Cardiac fibroblast (primary cell): ENCODE measurements around the gene ZNF775.

Experiments used
- DNase-seq, 2 donors: peaks; one replicate each; pipeline versions ENCODE4 v3.0.0 to v3.0.0-alpha.2; 2010; ENCODE audit warnings: low read depth in 2 of 2
- H3K4me3 ChIP-seq, 2 donors: replicated peaks in 1 of 2; 1 replicate in 1 of 2; 2 replicates in 1 of 2; pipeline ENCODE4 v1.5.1; 2011; ENCODE audit warnings: low read depth in 2 of 2, low read length in 2 of 2, mild to moderate bottlenecking in 2 of 2, moderate library complexity in 1 of 2
- TF ChIP-seq, protein P1 (sequence below): IDR thresholded peaks from one replicate; pipeline ENCODE4 v1.5.1; 2011; ENCODE audit warnings: low read depth, mild to moderate bottlenecking, low read length, inconsistent platforms

Gene ZNF775

DNA sequence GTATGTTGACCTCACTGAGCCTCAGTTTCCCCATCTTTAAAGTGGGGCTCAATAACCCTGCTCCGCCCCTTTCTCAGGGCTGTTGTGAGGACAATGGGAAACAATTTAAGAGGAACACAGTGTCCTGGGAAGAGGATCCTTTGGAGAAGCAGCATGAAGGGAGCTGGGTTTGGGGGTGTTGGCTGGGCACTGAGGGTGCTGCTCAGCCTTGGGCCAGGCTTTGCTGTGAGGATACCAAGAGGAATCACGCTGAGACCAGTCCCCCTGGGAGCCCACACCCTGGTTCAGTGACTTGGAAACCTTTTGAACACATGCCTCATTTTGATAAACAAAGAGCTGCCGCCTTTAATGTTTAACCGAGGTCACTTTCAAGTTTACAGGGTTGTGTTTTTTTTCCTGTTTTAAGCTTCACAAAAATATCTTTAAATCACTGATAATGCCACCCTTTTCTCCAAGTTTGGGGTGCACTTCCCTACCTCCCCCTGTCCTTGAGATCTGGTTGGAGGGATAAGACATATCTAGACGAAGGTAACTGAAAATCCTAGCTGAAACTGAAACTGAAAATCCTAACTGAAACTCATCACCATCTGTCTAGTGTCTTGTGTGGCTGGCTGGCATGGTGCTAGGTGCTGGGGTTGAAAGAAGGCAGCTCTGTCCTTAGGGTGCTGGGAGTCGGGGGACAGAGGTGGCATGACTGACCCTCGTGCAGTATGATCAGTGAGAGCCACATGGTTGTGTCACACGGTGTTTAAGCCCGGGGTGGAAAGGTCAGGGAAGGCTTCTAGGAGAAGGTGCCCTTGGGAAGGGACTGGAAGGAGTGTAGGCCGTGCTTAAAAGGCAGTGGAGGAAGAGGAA lies 27.7 kb downstream of the ZNF775 start:
- DNase-seq = no peak
- no peak overlapping the region for H3K4me3 ChIP-seq
- TF ChIP-seq, protein P1, sequence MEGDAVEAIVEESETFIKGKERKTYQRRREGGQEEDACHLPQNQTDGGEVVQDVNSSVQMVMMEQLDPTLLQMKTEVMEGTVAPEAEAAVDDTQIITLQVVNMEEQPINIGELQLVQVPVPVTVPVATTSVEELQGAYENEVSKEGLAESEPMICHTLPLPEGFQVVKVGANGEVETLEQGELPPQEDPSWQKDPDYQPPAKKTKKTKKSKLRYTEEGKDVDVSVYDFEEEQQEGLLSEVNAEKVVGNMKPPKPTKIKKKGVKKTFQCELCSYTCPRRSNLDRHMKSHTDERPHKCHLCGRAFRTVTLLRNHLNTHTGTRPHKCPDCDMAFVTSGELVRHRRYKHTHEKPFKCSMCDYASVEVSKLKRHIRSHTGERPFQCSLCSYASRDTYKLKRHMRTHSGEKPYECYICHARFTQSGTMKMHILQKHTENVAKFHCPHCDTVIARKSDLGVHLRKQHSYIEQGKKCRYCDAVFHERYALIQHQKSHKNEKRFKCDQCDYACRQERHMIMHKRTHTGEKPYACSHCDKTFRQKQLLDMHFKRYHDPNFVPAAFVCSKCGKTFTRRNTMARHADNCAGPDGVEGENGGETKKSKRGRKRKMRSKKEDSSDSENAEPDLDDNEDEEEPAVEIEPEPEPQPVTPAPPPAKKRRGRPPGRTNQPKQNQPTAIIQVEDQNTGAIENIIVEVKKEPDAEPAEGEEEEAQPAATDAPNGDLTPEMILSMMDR = no peak

DNA sequence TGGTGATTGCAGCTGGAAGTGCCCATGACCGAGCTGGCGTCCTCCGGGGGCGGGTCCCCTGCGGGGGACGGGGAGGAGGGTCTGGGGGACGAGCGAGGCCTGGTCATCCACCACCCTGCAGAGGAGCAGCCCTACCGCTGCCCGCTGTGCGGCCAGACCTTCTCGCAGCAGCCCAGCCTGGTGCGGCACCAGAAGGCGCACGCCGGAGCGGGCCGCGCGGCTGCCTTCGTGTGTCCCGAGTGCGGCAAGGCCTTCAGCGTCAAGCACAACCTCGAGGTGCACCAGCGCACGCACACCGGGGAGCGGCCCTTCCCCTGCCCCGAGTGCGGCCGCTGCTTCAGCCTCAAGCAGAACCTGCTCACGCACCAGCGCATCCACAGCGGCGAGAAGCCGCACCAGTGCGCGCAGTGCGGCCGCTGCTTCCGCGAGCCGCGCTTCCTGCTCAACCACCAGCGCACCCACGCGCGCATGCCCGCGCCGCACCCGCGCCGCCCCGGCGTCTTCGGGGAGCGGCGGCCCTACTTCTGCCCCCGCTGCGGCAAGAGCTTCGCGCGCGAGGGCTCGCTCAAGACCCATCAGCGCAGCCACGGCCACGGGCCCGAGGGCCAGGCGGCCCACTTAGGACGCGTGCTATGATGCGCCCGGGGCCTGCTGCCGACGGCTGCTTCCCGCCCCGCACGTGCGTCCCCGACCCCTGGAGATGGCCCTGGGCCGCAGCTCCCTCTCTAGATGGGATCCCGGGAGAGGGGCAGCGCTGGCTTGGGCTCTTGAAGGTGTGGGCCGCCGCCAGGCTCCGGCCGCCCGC lies 28.7 kb downstream of the ZNF775 start:
- no peak overlapping the region for H3K4me3 ChIP-seq
- no peak for DNase-seq
- TF ChIP-seq, protein P1 = no peak

DNA sequence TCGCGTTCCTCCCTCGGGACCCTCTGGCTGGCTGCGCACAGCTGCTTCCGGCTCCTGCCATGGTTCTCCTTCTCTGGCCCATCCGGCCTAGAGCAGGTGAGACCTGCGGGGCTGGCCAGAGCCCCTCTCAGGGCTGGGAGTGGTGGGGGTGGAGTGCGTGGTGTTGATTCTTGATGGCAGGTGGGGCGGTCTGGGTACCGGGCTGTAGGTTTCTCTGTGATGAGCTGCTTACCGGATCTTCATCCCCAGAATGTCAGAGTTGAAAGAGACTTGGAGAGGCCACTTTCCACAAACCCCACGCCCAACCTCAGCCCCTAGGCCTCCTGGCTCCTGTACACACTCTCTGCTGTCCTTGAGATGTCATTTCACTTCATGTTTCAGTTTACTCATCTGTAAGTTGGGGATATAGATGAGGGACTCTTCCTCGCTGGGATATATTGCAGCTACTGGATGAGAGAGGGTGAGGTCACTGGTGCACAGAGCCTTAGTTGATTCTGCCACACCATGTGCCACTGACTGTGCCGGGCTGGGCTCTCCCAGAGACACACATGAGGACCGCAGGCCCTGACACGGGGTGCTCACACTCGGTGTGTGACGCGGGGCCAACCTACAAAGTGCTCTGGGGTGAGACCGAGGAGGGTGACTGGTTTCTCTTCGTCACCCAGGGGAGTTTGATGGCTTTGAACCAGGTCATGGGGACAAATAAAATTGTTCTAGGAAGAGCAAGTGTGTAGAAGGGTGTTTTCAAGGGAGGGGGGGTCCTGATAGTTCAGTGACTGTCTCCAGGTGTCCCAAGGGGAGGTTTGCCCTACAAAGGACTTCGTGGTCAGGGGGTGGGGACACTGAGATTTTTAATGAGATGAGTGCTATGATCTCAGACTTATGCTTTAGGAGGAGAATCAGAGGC lies 29.5 kb downstream of the ZNF775 start:
- DNase-seq = no peak
- H3K4me3 ChIP-seq = no peak overlapping the region
- TF ChIP-seq, protein P1 = no peak

DNA sequence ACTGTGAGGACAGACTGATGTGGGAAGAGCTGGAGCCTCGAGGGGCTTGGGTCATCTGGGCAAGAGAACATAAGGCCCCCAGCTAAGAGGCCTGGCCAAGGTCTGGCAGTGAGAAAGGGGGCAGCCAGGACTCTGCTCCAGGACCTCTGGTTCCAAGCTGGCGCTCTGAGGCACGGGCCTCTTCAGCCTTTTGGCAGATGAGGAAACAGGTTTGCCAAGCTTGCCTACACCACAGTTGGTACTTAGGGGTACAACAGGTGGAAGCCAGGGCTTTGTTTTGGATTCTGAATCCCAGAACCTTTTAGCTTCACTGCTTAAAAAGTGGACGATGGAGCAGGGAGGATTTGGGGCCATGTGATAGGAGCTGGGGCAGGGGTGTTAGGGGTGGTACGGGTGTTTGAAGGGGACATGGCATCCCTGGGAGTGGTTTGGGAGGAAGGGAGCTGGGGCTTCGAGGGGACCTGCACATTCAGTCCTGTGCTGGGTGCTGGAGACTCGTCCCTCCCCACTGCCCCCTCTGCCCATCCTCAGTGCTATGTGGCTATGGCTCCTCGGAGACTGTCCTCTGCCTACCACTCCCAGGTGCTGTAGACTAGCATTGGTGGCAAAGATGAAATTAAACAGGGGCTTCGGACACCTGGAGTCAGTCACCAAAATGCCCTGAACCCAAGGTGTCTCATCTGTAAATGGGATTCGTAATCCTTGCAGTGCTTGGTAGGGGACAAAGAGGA lies 30.3 kb downstream of the ZNF775 start:
- H3K4me3 ChIP-seq = no peak overlapping the region
- TF ChIP-seq, protein P1 = no peak
- no peak for DNase-seq

DNA sequence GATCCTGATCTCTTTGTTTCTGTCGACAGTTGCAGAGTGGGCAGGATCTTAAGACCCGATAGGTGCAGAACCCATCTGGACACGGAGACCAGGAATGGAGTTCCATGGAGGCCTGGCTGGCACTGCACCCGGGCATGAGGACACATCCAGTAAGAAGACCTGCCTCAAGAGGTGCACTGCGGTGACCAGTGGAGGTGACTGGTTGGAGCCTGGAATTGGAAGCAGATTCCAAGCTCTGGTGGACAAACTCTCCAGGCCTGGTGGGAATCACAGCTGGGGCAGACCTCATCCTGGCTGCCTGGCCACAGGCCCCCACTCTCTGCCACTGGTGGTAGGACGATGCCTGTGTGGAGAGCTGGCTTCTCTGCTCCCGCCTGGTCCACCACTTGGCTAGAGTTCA lies 31.0 kb downstream of the ZNF775 start:
- DNase-seq = no peak
- no peak overlapping the region for H3K4me3 ChIP-seq
- TF ChIP-seq, protein P1 = no peak

DNA sequence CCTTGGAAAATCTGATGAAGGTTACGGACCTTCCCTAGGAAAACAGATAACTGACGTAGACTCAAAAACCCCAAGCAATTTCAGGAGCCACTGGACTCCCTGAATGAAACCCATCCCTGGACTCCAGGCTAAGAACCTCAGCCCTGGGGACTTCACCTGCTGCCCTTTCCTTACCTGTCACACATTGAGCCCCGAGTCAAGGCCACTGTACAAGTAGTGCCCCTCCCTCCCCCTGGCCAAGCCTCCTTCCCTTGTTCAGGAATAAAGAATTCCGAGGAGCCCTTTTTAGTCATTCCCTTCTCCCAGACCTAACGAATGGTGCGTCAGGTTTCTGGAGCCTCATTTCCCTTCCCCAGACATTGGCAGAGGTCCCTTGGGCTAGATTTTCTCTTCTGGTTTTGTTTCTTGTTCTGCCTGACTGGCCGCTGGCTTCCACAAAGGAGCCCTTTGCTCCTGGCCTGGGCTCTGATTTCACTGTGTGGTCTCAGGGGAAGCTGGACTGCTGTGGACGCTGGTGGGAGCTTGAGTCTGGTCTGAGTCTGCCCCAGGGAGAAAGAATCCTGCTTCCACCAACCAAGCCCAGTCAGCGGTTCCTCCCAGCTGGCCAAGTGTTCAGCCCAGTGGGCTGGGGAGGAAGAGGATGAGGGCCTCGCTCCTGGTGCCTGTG lies 31.7 kb downstream of the ZNF775 start:
- H3K4me3 ChIP-seq = no peak overlapping the region
- TF ChIP-seq, protein P1 = no peak
- no peak for DNase-seq
